Keratinocyte (primary cell): ENCODE results near the gene SERPINE2.

Experiments
- EZH2 ChIP-seq: IDR thresholded peaks from one replicate; pipeline ENCODE4 v1.6.1; 2012; ENCODE audit warnings: inconsistent platforms, mild to moderate bottlenecking, low read length, moderate library complexity
- TF ChIP-seq, protein P1 (sequence below), 3 experiments: IDR thresholded peaks in 1 of 3; conservative IDR thresholded peaks in 1 of 3; optimal IDR thresholded peaks in 1 of 3; 2 replicates in 2 of 3; 3 replicates in 1 of 3; pipeline versions ENCODE3 to v1.5.1; 2011; ENCODE audit warnings: low read length in 3 of 3, mild to moderate bottlenecking in 3 of 3, moderate library complexity in 2 of 3, control low read depth in 1 of 3, inconsistent platforms in 1 of 3; ENCODE audit not compliant: insufficient read depth in 2 of 3; ENCODE audit errors: extremely low read depth in 1 of 3

DNA sequence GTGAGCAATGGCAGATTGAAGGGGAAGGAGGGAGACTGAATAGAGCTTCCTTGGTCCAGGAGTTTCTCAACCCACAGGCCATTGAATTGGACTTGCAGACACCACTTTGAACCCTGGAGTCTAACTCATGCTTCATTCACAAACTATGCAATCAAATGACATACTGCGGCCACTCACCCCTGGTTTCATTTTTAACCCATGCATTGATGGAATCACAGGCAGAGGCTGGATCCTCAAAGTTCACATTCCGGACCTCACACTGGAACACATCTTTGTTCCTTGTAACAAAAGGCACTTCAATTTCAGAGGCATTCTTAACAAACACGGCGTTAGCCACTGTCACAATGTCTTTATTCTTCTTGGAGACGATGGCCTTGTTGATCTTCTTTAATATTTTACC, 41.1 kb downstream of the SERPINE2 start:
- TF ChIP-seq EZH2: no peak
- TF ChIP-seq, protein P1, sequence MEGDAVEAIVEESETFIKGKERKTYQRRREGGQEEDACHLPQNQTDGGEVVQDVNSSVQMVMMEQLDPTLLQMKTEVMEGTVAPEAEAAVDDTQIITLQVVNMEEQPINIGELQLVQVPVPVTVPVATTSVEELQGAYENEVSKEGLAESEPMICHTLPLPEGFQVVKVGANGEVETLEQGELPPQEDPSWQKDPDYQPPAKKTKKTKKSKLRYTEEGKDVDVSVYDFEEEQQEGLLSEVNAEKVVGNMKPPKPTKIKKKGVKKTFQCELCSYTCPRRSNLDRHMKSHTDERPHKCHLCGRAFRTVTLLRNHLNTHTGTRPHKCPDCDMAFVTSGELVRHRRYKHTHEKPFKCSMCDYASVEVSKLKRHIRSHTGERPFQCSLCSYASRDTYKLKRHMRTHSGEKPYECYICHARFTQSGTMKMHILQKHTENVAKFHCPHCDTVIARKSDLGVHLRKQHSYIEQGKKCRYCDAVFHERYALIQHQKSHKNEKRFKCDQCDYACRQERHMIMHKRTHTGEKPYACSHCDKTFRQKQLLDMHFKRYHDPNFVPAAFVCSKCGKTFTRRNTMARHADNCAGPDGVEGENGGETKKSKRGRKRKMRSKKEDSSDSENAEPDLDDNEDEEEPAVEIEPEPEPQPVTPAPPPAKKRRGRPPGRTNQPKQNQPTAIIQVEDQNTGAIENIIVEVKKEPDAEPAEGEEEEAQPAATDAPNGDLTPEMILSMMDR (optimal IDR thresholded peaks at IDR 0.05 in 1 of 3, IDR thresholded peaks at IDR 0.05 in 1 of 3, conservative IDR thresholded peaks at IDR 0.05 in 1 of 3; ENCODE audit: extremely low read depth in 1 of 3, insufficient read depth in 2 of 3, low read length in 3 of 3): no peak
